ENCODE measurements around the gene NUDT22. TPM values are rescaled to one million over a fixed set of nuclear protein-coding genes. Genes with fewer than 3 reads are reported as not detected.

The NUDT22 gene
- total RNA-seq, 2 donors from 2014 or later = 58.8 to 82.0 TPM

DNA sequence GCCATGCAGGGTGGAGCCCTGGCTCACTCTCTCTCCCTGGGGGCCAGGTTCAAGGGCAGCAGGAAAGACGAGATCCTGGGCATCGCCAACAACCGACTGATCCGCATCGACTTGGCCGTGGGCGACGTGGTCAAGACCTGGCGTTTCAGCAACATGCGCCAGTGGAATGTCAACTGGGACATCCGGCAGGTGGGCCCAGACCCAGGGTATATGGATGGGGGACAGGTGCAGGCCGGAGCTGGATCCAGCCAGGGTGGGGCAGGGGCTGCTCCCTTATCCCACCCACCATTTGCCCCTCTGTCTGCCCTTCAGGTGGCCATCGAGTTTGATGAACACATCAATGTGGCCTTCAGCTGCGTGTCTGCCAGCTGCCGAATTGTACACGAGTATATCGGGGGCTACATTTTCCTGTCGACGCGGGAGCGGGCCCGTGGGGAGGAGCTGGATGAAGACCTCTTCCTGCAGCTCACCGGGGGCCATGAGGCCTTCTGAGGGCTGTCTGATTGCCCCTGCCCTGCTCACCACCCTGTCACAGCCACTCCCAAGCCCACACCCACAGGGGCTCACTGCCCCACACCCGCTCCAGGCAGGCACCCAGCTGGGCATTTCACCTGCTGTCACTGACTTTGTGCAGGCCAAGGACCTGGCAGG, 2.9 kb upstream of the NUDT22 start:
- intact Hi-C loops (cut with DNase I) = no loop called here
- ATAC-seq = no peak
- no peak for DNase-seq

DNA sequence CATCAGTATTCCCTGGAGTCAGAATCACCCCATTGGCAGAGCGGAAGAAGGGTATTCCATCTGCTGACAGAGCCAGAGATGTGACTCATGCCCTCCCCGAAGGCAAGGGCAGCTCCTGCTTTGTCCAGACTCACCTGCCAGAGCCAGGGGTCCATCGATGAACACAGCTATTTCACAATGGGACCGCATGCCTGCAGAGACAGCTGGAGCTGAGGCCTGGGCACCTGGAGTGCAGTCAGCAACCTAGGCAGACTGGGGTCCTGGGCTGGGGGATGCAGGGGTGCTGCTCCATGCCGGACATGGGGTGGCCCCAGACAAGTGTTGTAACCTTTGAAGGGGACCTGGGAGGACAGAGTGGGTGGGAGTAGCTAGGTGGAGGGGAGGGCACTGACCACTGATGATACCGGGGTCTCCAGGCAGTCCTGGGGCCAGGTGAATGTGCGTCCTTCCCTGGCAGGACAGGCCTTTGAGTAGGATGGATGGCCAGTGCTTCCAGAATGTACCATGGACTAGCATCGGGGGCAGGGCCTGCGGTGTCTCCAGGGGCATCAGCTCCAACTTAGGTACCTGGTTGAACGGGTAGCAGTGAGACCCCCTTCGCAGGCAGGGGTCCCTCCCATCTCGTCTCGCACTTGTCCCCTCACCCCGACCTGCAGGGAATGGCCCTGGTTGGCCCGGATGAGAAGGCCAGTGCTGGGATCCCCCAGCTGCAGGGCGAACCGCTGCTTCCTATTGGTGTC, 1.8 kb upstream of the NUDT22 start:
- intact Hi-C loops (cut with DNase I) = no loop called here
- DNase-seq (no peak), ATAC-seq (no peak)

DNA sequence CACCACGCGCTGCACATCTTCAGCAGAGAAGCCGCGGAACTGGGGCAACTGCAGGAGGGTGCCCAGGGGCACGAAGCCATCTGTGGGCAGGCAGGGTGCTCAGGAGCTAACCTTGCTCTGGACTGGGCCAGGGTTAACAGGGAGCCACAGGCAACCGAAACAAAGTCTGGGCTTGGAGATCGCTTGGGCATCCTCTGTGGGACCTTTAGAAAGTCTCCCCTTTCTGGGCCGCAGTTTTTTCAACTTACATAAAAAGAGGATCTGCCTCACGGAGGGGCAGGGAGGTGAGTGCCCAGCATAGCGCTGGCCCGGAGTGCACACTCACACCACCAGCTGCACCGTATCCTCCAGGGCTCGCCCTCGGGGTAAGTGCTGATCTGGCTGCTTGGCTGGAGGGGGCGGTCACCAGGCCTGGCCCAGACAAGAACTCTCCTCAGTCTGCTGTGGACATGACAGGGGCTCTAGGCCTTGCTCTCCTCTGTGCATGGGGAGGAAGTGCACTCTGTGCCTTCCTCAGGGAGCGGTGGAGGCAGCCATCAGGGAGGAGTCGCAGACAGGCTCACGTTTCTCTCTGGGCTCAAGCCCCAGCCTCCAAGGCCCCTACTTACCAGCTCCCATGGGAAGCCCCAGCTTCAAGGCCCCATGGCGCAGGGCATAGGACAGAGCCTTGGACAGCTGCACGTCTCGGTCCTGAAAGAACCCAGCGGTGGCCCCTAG, 1.0 kb upstream of the NUDT22 start:
- DNase-seq = no peak
- peak in 1 of 2 donors; percentile 0 for ATAC-seq
- intact Hi-C loops (cut with DNase I) = no loop called here

DNA sequence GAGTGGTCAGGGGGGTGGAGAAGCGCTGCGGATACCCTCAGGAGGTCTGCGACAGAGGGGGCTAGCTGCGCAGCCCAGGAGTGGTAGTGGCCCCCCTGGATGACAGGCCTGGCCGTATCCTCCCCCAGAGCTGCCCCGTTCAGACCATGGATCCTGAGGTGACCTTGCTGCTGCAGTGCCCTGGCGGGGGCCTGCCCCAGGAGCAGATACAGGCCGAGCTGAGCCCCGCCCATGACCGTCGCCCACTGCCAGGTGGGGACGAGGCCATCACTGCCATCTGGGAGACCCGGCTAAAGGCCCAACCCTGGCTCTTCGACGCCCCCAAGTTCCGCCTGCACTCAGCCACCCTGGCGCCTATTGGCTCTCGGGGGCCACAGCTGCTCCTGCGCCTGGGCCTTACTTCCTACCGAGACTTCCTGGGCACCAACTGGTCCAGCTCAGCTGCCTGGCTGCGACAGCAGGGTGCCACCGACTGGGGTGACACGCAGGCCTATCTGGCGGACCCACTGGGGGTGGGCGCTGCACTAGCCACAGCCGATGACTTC, 505 bp downstream of the NUDT22 start:
- intact Hi-C loops (cut with DNase I) = no loop called here
- ATAC-seq (peak; percentile 28 to 39), DNase-seq (peak; percentile 70)

DNA sequence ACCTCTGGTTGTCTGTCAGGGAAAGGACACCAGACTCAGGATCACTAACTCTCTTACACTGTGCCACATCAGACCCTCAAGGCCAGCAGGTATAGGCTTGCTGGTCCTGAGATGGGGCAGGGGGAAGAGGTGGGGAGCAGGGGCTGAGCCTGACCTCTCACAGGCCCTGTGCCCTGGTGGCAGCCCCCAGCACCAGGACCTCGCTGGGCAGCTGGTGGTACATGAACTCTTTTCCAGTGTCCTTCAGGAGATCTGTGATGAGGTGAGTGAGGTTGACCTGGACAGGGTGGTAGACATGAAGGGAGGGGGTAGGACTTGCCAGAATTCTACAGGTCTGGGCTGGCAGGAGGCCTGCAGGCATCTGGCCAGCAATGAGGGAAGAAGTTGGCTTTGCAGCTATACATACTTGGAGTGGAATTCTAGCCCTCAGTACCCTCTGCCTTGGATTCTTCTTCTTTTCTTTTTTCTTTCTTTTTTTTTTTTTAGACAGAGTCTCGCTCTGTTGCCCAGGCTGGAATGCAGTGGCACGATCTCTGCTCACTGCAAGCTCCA, 1.4 kb downstream of the NUDT22 start:
- DNase-seq (no peak), ATAC-seq (no peak)
- intact Hi-C loops (cut with DNase I) = no loop called here

DNA sequence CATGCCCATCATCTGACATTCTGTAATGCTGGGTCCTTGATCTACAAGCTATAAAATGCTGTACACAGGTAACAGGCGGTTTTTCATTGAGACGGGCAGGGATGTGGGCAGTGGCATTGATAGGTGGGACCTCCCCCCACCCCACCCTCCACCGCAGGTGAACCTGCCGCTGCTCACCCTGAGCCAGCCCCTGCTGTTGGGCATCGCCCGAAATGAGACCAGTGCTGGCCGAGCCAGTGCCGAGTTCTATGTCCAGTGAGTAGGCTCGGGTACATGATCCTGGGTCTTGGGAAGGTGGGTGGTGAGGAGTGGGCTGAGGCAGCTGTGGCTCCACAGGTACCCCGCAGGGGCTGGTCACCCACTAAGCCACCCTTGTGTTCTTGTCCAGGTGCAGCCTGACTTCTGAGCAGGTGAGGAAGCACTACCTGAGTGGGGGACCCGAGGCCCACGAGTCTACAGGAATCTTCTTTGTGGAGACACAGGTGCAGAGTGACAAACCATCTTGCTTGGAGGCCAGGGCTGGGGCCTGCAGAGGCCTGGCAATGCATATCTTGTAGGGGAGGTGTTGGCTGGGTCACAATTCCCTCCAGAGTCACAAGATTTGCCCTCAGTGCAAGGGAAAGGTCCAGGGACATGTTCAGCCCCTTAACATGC, 3.1 kb downstream of the NUDT22 start:
- intact Hi-C loops (cut with DNase I) = no loop called here
- no peak for ATAC-seq
- no peak for DNase-seq

DNA sequence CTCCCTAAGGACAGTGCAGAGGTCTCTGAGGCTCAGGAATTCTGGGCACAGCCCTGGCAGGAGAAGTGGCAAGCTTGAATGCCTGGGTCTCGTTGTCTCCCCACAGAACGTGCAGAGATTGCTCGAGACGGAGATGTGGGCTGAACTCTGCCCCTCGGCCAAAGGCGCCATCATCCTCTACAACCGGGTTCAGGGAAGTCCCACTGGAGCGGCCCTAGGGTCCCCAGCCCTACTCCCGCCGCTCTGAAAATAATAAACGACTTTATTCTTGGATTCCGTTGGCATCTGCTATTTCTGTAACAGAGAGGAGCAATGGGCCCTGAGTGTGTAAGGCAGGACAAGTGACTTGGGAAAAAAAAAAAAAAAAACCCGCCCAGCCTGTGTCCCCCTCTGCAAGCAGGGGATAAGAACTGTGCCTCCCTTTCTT, 3.7 kb downstream of the NUDT22 start:
- ATAC-seq = no peak
- no peak for DNase-seq
- intact Hi-C loops (cut with DNase I) = no loop called here

DNA sequence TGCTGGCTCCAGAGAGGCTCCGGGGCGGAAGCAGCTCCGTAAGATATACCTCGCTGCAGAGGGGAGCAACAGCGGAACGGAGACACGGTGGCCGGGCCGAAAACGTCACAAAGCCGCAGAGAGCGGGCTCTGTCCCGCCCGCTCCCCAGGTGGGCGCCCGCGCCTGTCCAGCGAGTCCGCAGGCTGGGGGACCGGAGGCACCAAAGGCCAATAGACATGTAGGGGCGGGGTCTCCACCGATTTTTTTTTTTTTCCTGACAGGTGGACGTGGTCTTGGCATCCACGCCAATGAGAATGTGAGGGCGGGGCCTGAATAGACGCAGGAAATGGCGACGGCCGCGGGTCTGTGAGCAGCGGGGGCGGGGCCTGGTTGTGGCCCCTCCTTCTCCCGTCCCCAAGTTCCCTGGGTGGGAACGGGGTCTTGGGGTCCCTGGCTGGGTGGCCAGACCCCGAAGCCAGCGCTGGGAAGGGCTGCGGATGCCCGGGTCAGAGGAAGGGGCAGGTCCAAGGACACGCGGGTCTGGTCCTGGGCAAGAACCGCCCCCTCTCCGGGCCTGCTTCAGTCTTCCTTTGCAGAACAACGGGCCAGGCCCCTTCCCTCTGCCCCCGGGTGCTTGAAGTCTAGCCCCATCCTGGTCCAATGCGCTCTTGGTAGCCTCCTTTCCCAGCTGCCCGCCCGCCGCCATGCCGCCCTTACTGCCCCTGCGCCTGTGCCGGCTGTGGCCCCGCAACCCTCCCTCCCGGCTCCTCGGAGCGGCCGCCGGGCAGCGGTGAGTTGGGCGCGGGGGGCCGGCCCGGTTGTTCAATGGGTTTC, 4.3 kb downstream of the NUDT22 start, which contains the start of gene DNAJC4:
Gene DNAJC4 (plus strand): TSS at position 378 of the 814 bp plus-strand sequence. CDS start 307 bp downstream, at position 685.
- intact Hi-C loops (cut with DNase I) = no loop called here

DNA sequence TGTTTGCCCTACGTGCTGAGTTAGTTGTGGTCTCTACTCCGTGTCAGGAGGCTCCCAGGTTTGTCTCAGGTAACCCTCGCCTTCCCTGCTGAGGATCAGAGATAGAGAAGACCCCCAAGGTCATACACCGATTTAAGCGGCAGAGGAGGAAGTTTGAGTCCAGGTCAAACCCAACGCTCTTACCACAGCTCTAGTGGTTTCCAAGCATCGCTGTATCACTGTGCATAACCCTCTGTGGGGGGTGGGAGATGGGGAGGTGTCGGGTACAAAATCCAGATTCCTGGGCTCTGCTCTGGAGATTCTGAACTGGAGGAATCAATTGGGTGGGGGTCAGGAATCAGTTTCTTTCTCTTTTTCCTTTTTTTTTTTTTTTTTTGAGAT, 4.9 kb downstream of the NUDT22 start:
- intact Hi-C loops (cut with DNase I) = no loop called here

More for the DNA sequence above, 4.3 kb downstream of the NUDT22 start, which contains the start of gene DNAJC4:
- DNase-seq (peak; percentile 95), ATAC-seq (peak; percentile 60 to 66)

DNA sequence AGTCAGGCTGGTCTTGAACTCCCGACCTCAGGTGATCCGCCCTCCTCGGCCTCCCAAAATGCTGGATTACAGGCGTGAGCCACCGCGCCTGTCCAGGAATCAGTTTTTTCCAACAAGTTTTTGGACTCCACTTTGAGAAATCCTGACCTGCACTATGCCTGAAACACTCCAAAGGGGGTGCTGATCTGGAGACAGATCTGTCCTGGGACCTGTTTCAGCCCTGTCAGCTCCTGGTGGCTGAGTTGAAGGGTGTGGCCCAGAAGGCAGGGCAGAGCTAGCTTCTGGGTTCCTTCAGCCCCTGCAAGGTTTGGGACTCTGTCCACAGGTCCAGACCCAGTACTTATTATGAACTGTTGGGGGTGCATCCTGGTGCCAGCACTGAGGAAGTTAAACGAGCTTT, 5.5 kb downstream of the NUDT22 start:
- intact Hi-C loops (cut with DNase I) = no loop called here
- no peak for ATAC-seq
- no peak for DNase-seq

More for the DNA sequence above, 4.9 kb downstream of the NUDT22 start:
- ATAC-seq = no peak
- no peak for DNase-seq

DNA sequence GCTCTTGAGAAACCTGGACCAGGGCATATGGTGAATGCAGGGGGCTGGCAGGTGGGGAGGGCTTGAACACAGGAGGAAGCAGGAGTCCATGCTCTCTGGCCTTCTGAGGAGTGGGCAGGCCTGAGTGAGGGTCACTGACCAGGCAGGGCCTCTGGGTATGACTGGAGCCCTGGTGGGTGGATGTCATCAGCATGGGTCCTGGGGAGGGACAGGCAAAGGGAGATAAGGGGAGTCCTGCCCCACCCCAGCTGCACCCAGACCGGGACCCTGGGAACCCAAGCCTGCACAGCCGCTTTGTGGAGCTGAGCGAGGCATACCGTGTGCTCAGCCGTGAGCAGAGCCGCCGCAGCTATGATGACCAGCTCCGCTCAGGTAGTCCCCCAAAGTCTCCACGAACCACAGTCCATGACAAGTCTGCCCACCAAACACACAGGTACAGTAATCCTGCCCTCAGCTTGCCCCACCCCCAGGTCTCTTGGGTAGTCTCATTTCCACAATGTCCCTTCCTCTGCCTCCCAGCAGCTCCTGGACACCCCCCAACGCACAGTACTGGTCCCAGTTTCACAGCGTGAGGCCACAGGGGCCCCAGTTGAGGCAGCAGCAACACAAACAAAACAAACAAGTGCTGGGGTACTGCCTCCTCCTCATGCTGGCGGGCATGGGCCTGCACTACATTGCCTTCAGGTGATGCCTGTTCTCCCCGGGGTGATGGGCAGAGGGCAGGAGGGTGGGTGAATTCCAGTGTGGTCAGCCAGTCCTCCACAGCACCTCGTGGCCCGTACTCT, 6.3 kb downstream of the NUDT22 start:
- ATAC-seq (no peak), DNase-seq (no peak)
- intact Hi-C loops (cut with DNase I) = no loop called here

DNA sequence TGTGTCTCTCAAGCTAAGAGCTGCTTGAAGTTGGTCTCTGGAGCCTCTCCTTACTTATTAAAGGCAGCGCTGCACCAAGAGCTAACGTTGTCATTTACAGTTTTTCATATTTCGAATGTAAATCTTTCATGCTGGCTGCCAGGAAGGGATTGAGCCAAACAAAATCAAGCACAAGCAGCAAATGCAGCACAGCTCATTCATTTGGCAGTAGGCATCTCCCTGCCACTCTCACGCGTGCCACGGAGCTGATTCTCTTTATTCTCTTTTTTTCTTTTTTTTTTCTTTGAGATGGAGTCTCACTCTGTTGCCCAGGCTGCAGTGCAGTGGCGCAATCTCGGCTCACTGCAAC, 6.9 kb downstream of the NUDT22 start:
- no peak for DNase-seq
- intact Hi-C loops (cut with DNase I) = no loop called here
- no peak for ATAC-seq

DNA sequence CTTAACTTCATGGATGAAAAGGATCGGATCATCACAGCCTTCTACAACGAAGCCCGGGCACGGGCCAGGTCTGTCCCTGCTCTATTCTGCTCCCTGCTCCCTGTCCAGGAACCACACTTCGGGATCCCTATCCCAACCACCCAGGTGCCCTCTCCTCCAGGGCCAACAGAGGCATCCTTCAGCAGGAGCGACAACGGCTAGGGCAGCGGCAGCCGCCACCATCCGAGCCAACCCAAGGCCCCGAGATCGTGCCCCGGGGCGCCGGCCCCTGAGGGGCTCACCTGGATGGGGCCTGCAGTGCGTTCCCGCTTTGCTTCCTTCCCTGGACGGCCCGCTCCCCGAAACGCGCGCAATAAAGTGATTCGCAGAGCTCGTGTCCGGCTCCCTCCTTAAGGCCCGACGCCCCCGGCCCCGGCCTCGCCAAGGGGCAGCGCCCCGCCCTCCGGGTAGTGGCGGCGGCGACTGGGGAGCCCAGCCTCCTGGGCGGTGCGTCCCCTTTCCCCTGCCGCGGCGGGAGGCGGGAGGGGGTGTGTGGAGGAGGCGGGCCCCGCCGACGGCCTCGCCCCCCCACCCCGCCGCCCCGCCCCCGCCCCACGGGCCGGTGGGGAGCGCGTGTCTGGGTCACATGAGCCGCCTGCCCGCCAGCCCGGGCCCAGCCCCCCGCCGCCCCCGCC, 8.0 kb downstream of the NUDT22 start, which contains the start of gene VEGFB:
Gene VEGFB (plus strand): TSS at position 672 of the 674 bp plus-strand sequence. CDS start 250 bp downstream, outside the sequence.
- ATAC-seq (peak; percentile 67 to 76), DNase-seq (peak; percentile 84)
- intact Hi-C loops (cut with DNase I) = no loop called here

DNA sequence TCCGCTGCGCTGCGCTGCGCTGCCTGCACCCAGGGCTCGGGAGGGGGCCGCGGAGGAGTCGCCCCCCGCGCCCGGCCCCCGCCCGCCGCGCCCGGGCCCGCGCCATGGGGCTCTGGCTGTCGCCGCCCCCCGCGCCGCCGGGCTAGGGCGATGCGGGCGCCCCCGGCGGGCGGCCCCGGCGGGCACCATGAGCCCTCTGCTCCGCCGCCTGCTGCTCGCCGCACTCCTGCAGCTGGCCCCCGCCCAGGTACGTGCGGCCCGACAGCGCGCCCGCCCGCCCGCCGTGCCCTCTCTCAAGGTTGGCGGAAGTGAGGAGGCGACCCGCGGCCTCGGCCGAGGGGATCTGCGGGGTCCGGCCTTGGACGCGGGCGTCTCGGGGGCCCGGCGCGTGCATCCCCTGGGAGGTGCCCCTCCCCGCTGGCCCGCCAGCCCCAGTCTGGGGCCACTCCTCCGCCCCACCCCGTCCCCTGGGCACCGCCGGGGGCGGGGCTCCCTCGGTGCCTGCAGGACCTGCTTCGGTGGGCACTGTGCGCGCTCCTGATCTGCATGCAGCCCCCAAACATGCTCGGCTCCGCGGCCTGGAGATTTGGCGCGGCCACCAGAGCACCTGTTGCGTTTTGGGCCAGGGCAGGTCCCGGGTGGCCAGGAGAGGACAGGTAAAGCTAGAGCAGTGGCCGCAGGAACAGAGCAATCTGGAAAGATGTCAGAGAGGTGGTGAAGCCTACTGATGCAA, 8.7 kb downstream of the NUDT22 start:
- ATAC-seq = peak; percentile 27 to 35
- intact Hi-C loops (cut with DNase I) = no loop called here
- no peak for DNase-seq

DNA sequence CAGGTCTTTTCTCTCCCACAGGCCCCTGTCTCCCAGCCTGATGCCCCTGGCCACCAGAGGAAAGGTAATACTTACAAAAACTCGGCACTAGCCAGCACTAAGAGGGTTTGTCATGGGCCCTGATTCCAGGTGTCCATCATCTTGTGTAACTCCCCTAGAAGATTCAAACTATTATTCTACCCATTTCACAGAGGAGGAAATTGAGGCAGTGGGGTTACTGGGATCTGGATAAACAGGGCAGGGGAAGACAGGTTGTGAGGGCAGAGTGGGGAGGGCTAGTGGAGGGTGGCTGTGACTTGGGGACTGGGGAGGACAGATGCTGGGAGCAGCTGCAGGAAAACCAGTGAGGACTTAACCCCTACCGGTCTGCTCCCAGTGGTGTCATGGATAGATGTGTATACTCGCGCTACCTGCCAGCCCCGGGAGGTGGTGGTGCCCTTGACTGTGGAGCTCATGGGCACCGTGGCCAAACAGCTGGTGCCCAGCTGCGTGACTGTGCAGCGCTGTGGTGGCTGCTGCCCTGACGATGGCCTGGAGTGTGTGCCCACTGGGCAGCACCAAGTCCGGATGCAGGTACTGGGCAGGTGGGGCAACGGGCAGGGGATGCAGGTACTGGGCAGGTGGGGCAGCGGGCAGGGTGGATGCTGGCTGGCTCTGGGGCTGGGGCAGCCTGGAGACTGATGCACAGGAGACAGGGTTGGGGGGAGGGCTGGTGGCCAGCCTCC, 9.5 kb downstream of the NUDT22 start:
- intact Hi-C loops (cut with DNase I) = no loop called here
- ATAC-seq (no peak), DNase-seq (no peak)
